ENCODE results near the gene GTF3C4. TPM values are rescaled to one million over a fixed set of nuclear protein-coding genes. Genes with fewer than 3 reads are reported as not detected.
A peak's percentile ranks its signal among the peaks of the same experiment; 100 is the strongest.

The GTF3C4 gene
- total RNA-seq, 1 experiment from 2014 or later = 19.0 TPM

- DNase-seq (ENCODE audit: low read depth, low spot score) = peak; percentile 51
- in situ Hi-C loops (cut with HindIII; ENCODE audit: low pct_unique_long_range_greater_than_20kb, low sequenced_read_pairs) = no loop called here
Measured at GRCh38 chr9:132644251-132644650, 26.0 kb upstream of the GTF3C4 start.

GRCh38 chr9:132645306-132645705 lies 25.0 kb upstream of the GTF3C4 start:
- in situ Hi-C loops (cut with HindIII; ENCODE audit: low pct_unique_long_range_greater_than_20kb, low sequenced_read_pairs) = no loop called here
- DNase-seq (ENCODE audit: low read depth, low spot score) = no peak

- no peak for DNase-seq (ENCODE audit: low read depth, low spot score)
Measured at GRCh38 chr9:132645711-132646110, 24.6 kb upstream of the GTF3C4 start.

GRCh38 chr9:132646726-132647125 lies 23.5 kb upstream of the GTF3C4 start:
- no peak for DNase-seq (ENCODE audit: low read depth, low spot score)
- in situ Hi-C loops (cut with HindIII; ENCODE audit: low pct_unique_long_range_greater_than_20kb, low sequenced_read_pairs) = no loop called here

More at GRCh38 chr9:132645711-132646110, 24.6 kb upstream of the GTF3C4 start:
- in situ Hi-C loops (cut with HindIII; ENCODE audit: low pct_unique_long_range_greater_than_20kb, low sequenced_read_pairs) = no loop called here

GRCh38 chr9:132647355-132647754 lies 22.9 kb upstream of the GTF3C4 start:
- in situ Hi-C loops (cut with HindIII; ENCODE audit: low pct_unique_long_range_greater_than_20kb, low sequenced_read_pairs) = no loop called here
- no peak for DNase-seq (ENCODE audit: low read depth, low spot score)

- DNase-seq (ENCODE audit: low read depth, low spot score) = no peak
- in situ Hi-C loops (cut with HindIII; ENCODE audit: low pct_unique_long_range_greater_than_20kb, low sequenced_read_pairs) = no loop called here
Measured at GRCh38 chr9:132647806-132648205, 22.5 kb upstream of the GTF3C4 start.

DNA sequence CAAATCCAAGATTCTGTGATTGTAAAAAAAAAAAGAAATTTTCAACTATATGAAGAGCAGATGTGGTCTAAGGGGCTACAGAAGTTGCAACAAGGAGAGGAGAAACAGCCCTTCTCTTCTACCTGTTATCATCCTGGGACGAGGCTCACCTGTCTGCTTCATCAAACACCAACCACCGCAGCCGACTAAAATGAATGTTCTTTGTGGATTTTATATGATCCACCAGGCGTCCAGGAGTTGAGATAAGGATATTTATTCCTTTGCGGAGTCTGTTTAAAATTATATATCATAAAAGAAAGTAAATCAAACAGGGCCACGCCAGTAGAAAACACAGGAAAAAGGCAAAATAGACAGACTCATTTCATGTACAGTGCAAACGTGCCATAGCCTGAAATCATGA lies 22.0 kb upstream of the GTF3C4 start:
- DNase-seq (ENCODE audit: low read depth, low spot score) = no peak
- in situ Hi-C loops (cut with HindIII; ENCODE audit: low pct_unique_long_range_greater_than_20kb, low sequenced_read_pairs) = no loop called here

DNA sequence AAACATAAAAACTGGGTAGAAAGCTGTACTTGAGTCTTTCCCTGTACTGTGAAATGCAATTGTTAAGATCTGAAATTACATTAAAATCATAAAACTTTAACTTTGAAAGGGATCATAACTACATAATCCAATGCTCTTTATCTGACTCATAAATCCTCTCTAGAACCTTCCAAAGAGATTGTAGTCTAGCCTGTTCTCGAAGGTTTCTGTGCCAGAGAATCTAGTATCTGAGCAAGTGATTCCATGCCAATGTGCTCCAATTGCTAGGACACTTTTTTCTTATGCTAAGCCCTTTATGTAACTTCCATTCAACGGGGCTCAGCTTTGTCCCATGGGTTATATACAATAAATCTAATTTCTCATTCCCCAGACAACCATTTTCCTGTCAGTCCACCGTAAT lies 21.6 kb upstream of the GTF3C4 start:
- in situ Hi-C loops (cut with HindIII; ENCODE audit: low pct_unique_long_range_greater_than_20kb, low sequenced_read_pairs) = no loop called here
- no peak for DNase-seq (ENCODE audit: low read depth, low spot score)

DNA sequence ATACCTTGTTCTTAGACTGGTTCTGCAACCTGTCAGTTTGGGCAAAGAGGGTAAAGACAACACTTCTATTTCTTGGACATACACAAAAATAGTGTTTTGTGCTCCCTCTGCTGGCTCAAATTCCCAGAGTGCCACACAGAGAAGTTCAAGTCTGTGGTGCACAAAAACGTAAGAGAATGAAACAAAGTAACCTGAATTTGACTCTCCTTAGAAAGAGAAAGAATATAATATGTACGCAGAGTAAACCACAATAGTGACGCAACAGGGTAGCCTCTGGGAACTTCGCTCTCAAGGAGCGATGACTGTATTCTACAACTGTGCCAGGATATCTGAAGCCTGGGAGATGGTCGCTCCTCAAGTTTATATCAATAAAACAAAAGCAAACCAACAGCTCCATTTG lies 19.0 kb upstream of the GTF3C4 start:
- in situ Hi-C loops (cut with HindIII; ENCODE audit: low pct_unique_long_range_greater_than_20kb, low sequenced_read_pairs) = no loop called here
- peak; percentile 66 for DNase-seq (ENCODE audit: low read depth, low spot score)

- no peak for DNase-seq (ENCODE audit: low read depth, low spot score)
- in situ Hi-C loops (cut with HindIII; ENCODE audit: low pct_unique_long_range_greater_than_20kb, low sequenced_read_pairs) = no loop called here
Measured at GRCh38 chr9:132656299-132656698, 14.0 kb upstream of the GTF3C4 start.

- in situ Hi-C loops (cut with HindIII; ENCODE audit: low pct_unique_long_range_greater_than_20kb, low sequenced_read_pairs) = no loop called here
- no peak for DNase-seq (ENCODE audit: low read depth, low spot score)
Measured at GRCh38 chr9:132662152-132662945, 7.9 kb upstream of the GTF3C4 start.

DNA sequence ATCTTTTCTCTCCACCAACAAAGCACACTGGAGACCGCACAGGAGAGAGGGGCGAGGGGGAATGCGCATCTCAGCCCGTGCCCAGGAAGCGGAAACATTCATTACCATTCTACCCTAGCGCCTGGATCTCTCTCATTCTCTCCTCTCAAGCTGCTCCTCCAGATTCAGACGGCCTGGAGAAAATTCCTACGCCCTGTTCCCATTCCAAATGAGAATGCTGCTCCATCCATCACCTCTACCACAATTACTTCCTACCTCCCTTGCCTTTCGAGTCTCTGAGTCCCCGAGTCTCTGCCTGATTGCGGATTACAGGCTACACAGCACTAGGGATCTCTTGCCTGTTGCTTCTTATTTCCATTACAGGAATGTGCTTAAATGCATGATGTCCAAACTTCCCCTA lies 7.1 kb upstream of the GTF3C4 start:
- in situ Hi-C loops (cut with HindIII; ENCODE audit: low pct_unique_long_range_greater_than_20kb, low sequenced_read_pairs) = no loop called here
- DNase-seq (ENCODE audit: low read depth, low spot score) = no peak

DNA sequence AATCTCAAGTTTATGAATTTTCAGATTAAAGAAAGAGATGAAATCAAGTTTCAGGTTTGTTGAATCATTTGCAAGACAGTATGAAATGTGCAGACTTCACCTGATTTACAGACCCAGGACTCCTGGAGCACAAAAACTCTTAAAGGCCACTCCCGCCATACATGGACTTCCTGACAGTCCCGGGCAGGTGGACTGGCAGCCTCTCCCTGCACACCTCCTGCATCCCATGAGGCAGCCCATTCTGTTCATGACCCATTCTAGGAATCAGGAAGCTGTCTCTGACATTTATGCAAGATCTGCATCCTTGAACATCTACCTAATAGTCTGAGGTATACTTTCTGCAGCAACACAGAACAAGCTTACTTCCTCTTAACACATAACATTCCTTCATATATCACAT lies 6.4 kb upstream of the GTF3C4 start:
- in situ Hi-C loops (cut with HindIII; ENCODE audit: low pct_unique_long_range_greater_than_20kb, low sequenced_read_pairs) = no loop called here
- DNase-seq (ENCODE audit: low read depth, low spot score) = no peak

- DNase-seq (ENCODE audit: low read depth, low spot score) = no peak
- in situ Hi-C loops (cut with HindIII; ENCODE audit: low pct_unique_long_range_greater_than_20kb, low sequenced_read_pairs) = no loop called here
Measured at GRCh38 chr9:132669319-132669697, 956 bp upstream of the GTF3C4 start.

DNA sequence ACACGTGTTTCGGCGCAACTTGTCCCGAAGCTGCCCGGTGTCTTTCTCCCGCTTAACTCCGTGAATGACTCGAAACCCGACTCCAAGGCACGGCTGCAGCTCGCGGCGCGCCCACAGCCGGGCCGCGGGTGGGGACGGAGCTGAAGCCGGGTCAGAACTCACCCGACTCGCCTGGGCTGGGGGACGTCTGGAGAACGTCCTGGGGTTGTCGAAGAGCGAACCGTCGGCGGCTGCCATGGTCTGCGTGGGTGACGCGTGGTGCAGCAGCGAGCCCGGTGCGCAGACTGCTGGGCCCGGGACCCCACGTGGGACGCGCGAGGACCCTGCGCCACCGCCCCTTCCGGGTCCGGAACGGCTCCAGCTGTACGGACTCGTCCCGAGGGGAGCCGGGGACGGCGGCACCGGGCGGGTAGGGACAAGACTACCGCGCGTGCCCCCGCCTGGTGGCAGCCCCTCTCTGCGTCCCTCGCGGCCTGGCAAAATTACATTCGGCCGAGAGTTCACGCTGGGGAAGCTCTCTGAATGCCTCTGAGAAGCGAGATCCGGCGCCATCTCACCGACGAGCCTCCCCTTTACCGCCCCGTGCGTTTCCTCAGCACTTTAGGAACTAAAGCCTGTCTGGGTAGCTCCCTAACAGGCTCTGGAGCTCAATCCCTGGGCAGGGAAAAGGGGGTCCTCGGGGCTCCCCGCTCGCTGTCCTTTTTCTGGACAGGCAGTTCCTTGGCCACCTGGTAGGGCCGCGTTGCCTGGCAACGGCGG lies 387 bp upstream of the GTF3C4 start, which contains the start of gene DDX31:
TSS of gene DDX31 (minus strand) at position 286 of the 759 bp plus-strand sequence. CDS start at position 237, 49 bp downstream.
- peak; percentile 82 for DNase-seq (ENCODE audit: low read depth, low spot score)
- in situ Hi-C loops (cut with HindIII; ENCODE audit: low pct_unique_long_range_greater_than_20kb, low sequenced_read_pairs) = no loop called here

DNA sequence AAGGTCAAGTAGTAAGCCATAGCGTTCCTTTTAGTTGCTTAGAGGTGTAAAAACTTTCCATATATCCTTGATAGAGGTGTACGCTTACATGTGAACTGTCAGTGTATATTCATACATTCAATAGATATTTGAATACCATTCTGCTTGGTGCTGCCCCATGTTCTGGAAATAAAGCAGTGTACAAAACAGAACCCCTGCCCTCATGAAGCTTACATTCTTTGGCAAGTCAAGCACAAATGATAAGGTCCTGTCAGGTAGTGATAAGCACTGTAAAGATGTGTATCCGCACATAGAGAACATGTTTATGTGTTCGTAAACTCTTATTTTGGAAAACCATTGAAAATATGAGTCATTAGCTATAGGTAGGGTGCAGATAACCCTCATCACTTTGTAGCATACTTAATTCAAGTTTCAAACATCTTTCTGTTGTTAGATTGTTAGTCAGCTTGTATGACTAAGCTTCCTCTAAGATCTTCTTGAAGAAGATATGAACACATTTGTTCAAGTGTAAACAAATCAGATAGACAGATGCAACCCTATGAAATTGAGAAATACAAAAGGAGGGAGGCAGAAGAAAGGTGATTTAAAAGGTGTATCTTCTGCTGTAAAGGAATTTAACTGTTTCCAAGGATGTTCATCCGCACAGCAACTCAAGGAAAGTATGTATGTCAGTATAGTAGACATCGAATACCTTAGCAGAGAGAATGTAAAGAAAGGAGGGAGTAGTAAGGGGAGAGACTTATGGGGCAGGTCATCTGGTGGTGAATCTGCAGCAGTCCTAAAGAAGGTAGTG lies 1.6 kb downstream of the GTF3C4 start:
- no peak for DNase-seq (ENCODE audit: low read depth, low spot score)
- in situ Hi-C loops (cut with HindIII; ENCODE audit: low pct_unique_long_range_greater_than_20kb, low sequenced_read_pairs) = no loop called here

DNA sequence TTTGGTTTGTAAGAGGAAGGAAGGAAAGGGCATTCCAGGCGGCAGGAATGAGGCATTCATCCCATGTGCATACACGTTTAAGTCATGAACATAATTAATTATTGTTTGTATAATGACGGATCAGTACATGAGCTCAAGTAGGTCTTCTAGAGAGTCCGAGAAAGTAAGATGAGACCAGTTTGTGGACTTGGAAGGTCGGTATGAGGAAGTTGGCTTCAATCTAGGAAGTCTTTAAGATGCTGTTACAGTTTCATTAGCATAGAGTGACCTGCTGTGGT lies 2.1 kb downstream of the GTF3C4 start:
- DNase-seq (ENCODE audit: low read depth, low spot score) = no peak

DNA sequence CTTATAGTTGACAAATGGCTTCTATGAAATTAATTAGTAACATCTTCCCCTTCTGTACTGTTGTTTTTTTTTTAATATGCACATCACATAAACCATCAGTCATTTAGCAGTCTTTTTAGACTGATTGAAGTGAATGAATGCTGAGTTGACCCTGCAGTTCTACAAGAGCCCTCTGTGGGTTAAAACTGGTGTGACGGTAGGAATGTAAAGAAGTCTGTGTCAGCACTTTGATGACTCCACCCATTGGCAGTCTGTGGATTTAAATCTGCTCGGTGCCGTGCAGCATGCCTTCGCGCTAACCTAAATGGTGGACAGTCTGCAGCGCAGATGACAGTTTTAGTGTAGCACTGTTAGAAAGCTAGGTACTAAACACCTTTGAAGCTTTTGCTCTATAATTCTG lies 3.1 kb downstream of the GTF3C4 start:
- peak; percentile 64 for DNase-seq (ENCODE audit: low read depth, low spot score)

More for the DNA sequence above, 2.1 kb downstream of the GTF3C4 start:
- in situ Hi-C loops (cut with HindIII; ENCODE audit: low pct_unique_long_range_greater_than_20kb, low sequenced_read_pairs) = no loop called here

More for the DNA sequence above, 3.1 kb downstream of the GTF3C4 start:
- in situ Hi-C loops (cut with HindIII; ENCODE audit: low pct_unique_long_range_greater_than_20kb, low sequenced_read_pairs) = no loop called here

All from SK-MEL-5 (cell line).